ENCODE measurements around the gene ZNF649.

The ZNF649 gene

DNA sequence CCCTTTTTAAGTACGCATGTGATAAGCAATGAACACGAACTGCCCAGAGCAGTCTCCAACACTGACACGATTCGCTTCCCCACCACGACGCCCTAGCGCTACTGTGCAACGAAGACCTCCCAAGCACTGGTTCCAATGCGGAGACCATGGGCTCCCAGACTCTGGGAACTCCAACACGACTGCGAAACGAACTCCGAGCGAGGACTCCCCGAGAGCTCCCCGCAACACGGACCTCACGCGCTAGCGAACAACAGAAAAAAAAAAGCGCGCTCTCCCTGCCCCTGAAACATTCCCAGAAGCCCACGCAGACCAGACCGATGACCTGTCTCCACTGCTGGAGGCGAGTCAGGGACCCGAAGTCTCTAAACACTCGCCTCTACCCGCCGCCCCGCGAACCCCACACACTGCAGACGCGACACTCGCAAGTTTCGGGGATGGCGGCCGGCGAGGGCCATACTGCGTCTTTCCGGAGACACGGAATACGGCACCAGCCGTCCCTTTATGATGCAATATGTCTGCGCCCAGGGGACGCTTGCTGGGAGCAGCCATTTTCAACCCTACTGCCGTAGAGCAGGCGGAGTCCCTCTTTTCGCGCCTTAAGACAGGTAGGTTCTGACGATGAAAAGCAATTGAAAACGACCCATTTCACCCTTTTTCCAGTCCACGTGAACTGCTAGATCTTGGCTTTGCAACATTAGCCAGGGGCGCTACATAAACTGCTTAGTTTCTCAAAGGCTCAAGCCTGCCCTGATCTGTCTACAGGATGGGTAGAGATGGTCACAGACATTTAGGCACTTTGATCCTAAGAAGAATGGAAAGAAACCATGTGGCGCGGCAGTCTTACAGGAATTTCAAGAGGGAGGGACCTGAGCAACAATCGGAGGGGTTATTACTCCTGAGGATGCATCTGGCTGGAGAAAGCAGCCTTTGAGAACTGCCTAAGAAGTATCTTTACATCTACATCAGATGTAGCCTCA is 17.0 kb downstream of the ZNF649 start, which contains the start of gene ZNF577:
ZNF577 (minus strand) TSS at position 430 of the 977 bp plus-strand sequence. CDS start 7,569 bp downstream, outside the sequence.
- no peak for FAIRE-seq

DNA sequence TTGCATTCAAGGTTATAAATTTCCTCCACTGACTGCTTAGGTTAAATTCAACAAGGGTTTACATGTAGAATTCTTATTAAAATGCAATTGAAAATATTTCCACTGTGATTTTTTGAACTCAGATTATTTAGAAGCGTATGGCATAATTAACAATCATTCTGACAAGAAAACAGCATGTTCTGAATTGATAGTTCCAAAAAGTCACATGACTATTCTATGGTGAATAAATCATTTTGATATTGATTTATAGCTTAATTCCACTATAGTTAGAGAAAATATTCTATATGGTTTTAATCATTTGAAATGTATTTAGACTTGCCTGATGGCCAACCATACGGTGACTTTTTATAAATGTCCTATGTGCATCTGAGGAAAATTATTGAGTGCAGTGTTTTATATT is 20.1 kb downstream of the ZNF649 start:
- FAIRE-seq, result no peak

GRCh38 chr19:51882518-51882917 is 22.3 kb downstream of the ZNF649 start:
- no peak for FAIRE-seq

DNA sequence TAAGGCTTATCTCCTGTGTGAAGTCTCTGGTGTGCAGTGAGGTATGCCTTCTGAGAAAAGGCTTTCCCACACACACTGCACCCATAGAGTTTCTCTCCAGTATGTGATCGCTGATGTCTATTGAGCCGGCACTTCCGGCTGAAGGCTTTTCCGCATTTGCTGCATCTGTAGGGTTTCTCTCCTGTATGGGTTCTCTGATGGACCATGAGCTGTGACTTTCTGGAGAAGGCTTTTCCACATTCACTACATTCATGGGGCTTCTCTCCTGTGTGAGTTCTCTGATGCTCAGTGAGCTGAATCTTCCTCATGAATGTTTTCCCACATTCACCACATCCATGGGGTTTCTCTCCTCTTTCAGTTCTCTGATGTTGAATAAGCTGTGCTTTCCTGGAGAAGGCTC is 31.7 kb downstream of the ZNF649 start:
- no peak for FAIRE-seq

DNA sequence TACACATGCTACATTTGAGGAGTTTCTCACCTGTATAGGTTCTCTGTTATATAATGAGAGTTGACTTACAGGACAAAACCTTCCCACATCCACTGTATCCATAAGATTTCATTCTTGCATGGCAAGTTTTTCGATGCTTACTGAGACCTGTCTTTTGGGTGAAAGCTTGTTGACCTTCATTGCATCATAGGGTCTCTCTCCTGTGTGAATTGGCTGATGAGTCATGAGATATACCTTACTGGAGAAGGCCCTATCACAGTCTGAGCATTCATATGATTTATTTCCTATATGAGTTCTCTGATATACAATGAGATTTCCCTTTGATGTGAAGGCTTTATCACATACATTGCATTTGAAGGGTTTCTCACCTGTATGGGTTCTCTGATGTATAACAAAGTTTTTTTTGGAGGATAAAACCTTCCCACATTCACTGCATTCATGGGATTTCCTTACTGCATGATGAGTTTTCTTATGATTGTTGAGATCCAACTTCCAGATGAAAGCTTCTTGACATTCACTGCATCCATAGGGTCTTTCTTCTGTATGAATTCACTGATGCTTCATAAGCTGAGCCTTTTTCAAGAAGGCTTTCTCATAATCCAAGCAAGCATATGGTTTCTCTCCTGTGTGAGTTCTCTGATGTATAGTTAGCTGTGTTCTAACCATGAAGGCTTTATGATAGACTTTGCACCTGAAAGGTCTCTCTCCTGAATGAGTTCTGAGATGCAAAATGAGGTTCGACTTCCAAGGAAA is 42.8 kb downstream of the ZNF649 start:
- no peak for FAIRE-seq

All from G401.6 (cell line).